ENCODE measurements around the gene EQTN.

GRCh38 chr9:27337236-27337635 is 40.3 kb upstream of the EQTN start:
- TF ChIP-seq GATA2 (IDR thresholded peaks at IDR 0.05; ENCODE audit: low read depth, low read length) (no peak), GATA3 (IDR thresholded peaks at IDR 0.05; ENCODE audit: low read depth, low read length) (no peak)
